SK-N-SH treated with all-trans-retinoic acid at 6 μM for 48 hours (cell line): ENCODE measurements around the gene CFAP74.

Experiments used
- ATAC-seq: fragments of 200-7000 bp; cut with Tn5 transposase; 3 replicates; pipeline ENCODE4 v1.9.1; 2020; ENCODE audit warnings: mild to moderate bottlenecking, moderate library complexity
- ARNTL ChIP-seq: fragments of 450-650 bp; formaldehyde crosslinking; IDR thresholded peaks from 2 replicates; pipeline ENCODE4 v1.5.0; 2020; ENCODE audit warnings: low read depth, mild to moderate bottlenecking, moderate library complexity, borderline replicate concordance
- BACH2 ChIP-seq: fragments of 250-450 bp; sonication (Bioruptor Pico); IDR thresholded peaks from 2 replicates; pipeline ENCODE4 v1.9.0; 2021; ENCODE audit warnings: mild to moderate bottlenecking, borderline replicate concordance
- CSDC2 ChIP-seq: fragments of 250-450 bp; sonication (Bioruptor Pico); IDR thresholded peaks from 2 replicates; pipeline ENCODE4 v1.5.0; 2020; ENCODE audit warnings: mild to moderate bottlenecking, moderate library complexity
- ESRRG ChIP-seq: fragments of 250-450 bp; sonication (Bioruptor Pico); IDR thresholded peaks from 2 replicates; pipeline ENCODE4 v1.6.1; 2021; ENCODE audit warnings: mild to moderate bottlenecking
- GLIS3 ChIP-seq: fragments of 250-450 bp; sonication (Bioruptor Pico); IDR thresholded peaks from 2 replicates; pipeline ENCODE4 v1.5.0; 2020; ENCODE audit warnings: mild to moderate bottlenecking, moderate library complexity
- RARB ChIP-seq: fragments of 250-450 bp; sonication (Bioruptor Pico); IDR thresholded peaks from 2 replicates; pipeline ENCODE4 v1.8.0; 2021; ENCODE audit warnings: mild to moderate bottlenecking, moderate library complexity
- TCF4 ChIP-seq: fragments of 250-450 bp; sonication (Bioruptor Pico); IDR thresholded peaks from 2 replicates; pipeline ENCODE4 v1.8.0; 2021; ENCODE audit warnings: mild to moderate bottlenecking, moderate library complexity, borderline replicate concordance
- TOX ChIP-seq: fragments of 250-450 bp; sonication (Bioruptor Pico); IDR thresholded peaks from 2 replicates; pipeline ENCODE4 v1.8.0; 2021; ENCODE audit warnings: mild to moderate bottlenecking, moderate library complexity, borderline replicate concordance
- ZC3H10 ChIP-seq: fragments of 250-450 bp; sonication (Bioruptor Pico); IDR thresholded peaks from 2 replicates; pipeline ENCODE4 v1.5.1; 2021; ENCODE audit warnings: mild to moderate bottlenecking, moderate library complexity
- ZFP3 ChIP-seq: fragments of 250-450 bp; sonication (Bioruptor Pico); IDR thresholded peaks from 2 replicates; pipeline ENCODE4 v1.5.0; 2020; ENCODE audit warnings: mild to moderate bottlenecking, moderate library complexity
- ZFP30 ChIP-seq: fragments of 450-650 bp; formaldehyde crosslinking; IDR thresholded peaks from 2 replicates; pipeline ENCODE4 v1.5.0; 2022; ENCODE audit warnings: mild to moderate bottlenecking, moderate library complexity
- ZNF565 ChIP-seq: fragments of 450-650 bp; formaldehyde crosslinking; conservative IDR thresholded peaks from 2 replicates; pipeline ENCODE4 v1.5.0; 2020; ENCODE audit warnings: low read depth, mild to moderate bottlenecking, moderate library complexity
- ZNF70 ChIP-seq: fragments of 450-650 bp; formaldehyde crosslinking; IDR thresholded peaks from 2 replicates; pipeline ENCODE4 v1.5.0; 2020; ENCODE audit warnings: mild to moderate bottlenecking, moderate library complexity
- ZNF8 ChIP-seq: fragments of 450-650 bp; formaldehyde crosslinking; IDR thresholded peaks from 2 replicates; pipeline ENCODE4 v1.5.0; 2020; ENCODE audit warnings: mild to moderate bottlenecking, moderate library complexity
- TF ChIP-seq, protein P1 (sequence below): fragments of 250-450 bp; sonication (Bioruptor Pico); IDR thresholded peaks from 2 replicates; pipeline ENCODE4 v1.5.1; 2020; ENCODE audit warnings: low read depth, mild to moderate bottlenecking, moderate library complexity
- TF ChIP-seq, protein P2 (sequence below): fragments of 250-450 bp; sonication (Bioruptor Pico); IDR thresholded peaks from 2 replicates; pipeline ENCODE4 v1.5.0; 2020; ENCODE audit warnings: mild to moderate bottlenecking, moderate library complexity
- TF ChIP-seq, protein P3 (sequence below): fragments of 250-450 bp; sonication (Bioruptor Pico); IDR thresholded peaks from 2 replicates; pipeline ENCODE4 v1.8.0; 2020; ENCODE audit warnings: mild to moderate bottlenecking, moderate library complexity, borderline replicate concordance
- TF ChIP-seq, protein P4 (sequence below): fragments of 250-450 bp; sonication (Bioruptor Pico); IDR thresholded peaks from 2 replicates; pipeline ENCODE4 v1.8.0; 2021; ENCODE audit warnings: low read depth, mild to moderate bottlenecking, moderate library complexity, borderline replicate concordance
- TF ChIP-seq, protein P5 (sequence below): fragments of 250-450 bp; sonication (Bioruptor Pico); IDR thresholded peaks from 2 replicates; pipeline ENCODE4 v1.5.1; 2021; ENCODE audit warnings: mild to moderate bottlenecking, moderate library complexity

The CFAP74 gene

DNA sequence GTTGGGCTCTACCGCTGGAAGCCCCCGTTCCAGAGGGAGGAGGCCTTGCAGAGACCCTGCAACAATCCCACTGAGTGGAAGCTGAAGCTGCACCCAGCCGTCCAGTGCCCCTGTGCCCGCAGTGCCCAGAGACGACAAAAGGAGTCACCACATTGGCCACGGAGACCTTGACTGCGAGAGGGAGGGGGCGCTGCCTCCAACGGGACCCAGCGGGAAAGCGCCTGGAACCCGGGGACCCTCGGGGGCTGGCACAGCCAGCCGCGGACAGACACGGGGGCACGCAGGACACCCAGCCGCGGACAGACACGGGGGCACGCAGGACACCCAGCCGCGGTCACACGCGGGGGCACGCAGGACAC, 22.5 kb downstream of the CFAP74 start:
- ATAC-seq: no peak

DNA sequence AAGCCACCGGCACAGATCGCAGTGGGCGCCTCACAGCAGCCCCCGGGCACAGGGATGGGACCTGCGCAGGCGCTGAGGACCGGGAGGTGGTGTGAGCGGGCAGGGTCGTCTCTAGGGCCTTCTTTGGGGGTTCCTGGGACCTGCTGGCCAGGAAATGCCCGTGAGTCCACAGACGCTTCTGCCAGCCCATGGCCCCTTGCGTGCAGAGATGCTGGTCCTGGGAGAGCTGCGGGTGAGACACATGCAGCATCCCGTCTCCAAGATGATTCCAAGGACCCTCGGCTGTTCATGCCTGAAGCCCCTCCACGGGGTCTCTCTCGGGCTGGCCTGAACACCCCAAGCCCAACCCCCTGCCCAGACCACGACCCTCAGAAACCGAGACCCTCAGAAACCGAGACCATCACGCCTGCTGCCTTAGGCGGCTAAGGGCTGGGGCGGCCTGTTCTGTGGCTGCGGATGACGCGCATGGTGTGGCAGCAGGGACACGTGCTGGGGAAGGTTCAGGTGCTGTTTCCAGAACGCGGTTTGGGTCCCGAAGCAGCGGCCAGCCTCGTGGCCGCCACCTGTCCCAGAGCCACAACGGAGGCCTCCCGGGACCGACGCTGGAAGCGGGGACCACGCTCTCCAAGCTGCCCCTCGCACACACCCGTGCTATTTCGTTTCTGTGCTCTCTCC, 23.0 kb downstream of the CFAP74 start:
- TF ChIP-seq GLIS3: no peak
- TF ChIP-seq, protein P1, sequence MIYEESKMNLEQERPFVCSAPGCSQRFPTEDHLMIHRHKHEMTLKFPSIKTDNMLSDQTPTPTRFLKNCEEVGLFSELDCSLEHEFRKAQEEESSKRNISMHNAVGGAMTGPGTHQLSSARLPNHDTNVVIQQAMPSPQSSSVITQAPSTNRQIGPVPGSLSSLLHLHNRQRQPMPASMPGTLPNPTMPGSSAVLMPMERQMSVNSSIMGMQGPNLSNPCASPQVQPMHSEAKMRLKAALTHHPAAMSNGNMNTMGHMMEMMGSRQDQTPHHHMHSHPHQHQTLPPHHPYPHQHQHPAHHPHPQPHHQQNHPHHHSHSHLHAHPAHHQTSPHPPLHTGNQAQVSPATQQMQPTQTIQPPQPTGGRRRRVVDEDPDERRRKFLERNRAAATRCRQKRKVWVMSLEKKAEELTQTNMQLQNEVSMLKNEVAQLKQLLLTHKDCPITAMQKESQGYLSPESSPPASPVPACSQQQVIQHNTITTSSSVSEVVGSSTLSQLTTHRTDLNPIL (CRISPR knock-in tag): no peak
- no peak for TF ChIP-seq TCF4
- TF ChIP-seq TOX: no peak
- TF ChIP-seq BACH2 (CRISPR knock-in tag): no peak
- no peak for TF ChIP-seq ESRRG (CRISPR knock-in tag)
- no peak for TF ChIP-seq ZFP3 (CRISPR knock-in tag)
- no peak for TF ChIP-seq ZNF70
- TF ChIP-seq, protein P2, sequence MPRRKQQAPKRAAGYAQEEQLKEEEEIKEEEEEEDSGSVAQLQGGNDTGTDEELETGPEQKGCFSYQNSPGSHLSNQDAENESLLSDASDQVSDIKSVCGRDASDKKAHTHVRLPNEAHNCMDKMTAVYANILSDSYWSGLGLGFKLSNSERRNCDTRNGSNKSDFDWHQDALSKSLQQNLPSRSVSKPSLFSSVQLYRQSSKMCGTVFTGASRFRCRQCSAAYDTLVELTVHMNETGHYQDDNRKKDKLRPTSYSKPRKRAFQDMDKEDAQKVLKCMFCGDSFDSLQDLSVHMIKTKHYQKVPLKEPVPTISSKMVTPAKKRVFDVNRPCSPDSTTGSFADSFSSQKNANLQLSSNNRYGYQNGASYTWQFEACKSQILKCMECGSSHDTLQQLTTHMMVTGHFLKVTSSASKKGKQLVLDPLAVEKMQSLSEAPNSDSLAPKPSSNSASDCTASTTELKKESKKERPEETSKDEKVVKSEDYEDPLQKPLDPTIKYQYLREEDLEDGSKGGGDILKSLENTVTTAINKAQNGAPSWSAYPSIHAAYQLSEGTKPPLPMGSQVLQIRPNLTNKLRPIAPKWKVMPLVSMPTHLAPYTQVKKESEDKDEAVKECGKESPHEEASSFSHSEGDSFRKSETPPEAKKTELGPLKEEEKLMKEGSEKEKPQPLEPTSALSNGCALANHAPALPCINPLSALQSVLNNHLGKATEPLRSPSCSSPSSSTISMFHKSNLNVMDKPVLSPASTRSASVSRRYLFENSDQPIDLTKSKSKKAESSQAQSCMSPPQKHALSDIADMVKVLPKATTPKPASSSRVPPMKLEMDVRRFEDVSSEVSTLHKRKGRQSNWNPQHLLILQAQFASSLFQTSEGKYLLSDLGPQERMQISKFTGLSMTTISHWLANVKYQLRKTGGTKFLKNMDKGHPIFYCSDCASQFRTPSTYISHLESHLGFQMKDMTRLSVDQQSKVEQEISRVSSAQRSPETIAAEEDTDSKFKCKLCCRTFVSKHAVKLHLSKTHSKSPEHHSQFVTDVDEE (CRISPR knock-in tag): no peak
- no peak for TF ChIP-seq ARNTL (CRISPR knock-in tag)

More for the DNA sequence above, 22.5 kb downstream of the CFAP74 start:
- TF ChIP-seq BACH2 (CRISPR knock-in tag): no peak
- TF ChIP-seq CSDC2: no peak
- TF ChIP-seq, protein P3, sequence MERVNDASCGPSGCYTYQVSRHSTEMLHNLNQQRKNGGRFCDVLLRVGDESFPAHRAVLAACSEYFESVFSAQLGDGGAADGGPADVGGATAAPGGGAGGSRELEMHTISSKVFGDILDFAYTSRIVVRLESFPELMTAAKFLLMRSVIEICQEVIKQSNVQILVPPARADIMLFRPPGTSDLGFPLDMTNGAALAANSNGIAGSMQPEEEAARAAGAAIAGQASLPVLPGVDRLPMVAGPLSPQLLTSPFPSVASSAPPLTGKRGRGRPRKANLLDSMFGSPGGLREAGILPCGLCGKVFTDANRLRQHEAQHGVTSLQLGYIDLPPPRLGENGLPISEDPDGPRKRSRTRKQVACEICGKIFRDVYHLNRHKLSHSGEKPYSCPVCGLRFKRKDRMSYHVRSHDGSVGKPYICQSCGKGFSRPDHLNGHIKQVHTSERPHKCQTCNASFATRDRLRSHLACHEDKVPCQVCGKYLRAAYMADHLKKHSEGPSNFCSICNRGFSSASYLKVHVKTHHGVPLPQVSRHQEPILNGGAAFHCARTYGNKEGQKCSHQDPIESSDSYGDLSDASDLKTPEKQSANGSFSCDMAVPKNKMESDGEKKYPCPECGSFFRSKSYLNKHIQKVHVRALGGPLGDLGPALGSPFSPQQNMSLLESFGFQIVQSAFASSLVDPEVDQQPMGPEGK (CRISPR knock-in tag): no peak
- TF ChIP-seq ZC3H10 (CRISPR knock-in tag): no peak
- TF ChIP-seq, protein P4, sequence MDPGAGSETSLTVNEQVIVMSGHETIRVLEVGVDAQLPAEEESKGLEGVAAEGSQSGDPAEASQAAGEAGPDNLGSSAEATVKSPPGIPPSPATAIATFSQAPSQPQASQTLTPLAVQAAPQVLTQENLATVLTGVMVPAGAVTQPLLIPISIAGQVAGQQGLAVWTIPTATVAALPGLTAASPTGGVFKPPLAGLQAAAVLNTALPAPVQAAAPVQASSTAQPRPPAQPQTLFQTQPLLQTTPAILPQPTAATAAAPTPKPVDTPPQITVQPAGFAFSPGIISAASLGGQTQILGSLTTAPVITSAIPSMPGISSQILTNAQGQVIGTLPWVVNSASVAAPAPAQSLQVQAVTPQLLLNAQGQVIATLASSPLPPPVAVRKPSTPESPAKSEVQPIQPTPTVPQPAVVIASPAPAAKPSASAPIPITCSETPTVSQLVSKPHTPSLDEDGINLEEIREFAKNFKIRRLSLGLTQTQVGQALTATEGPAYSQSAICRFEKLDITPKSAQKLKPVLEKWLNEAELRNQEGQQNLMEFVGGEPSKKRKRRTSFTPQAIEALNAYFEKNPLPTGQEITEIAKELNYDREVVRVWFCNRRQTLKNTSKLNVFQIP (CRISPR knock-in tag): no peak
- no peak for TF ChIP-seq RARB (CRISPR knock-in tag)
- no peak for TF ChIP-seq TOX
- no peak for TF ChIP-seq ZNF565 (CRISPR knock-in tag)
- TF ChIP-seq ESRRG (CRISPR knock-in tag): no peak
- no peak for TF ChIP-seq GLIS3
- TF ChIP-seq, protein P5, sequence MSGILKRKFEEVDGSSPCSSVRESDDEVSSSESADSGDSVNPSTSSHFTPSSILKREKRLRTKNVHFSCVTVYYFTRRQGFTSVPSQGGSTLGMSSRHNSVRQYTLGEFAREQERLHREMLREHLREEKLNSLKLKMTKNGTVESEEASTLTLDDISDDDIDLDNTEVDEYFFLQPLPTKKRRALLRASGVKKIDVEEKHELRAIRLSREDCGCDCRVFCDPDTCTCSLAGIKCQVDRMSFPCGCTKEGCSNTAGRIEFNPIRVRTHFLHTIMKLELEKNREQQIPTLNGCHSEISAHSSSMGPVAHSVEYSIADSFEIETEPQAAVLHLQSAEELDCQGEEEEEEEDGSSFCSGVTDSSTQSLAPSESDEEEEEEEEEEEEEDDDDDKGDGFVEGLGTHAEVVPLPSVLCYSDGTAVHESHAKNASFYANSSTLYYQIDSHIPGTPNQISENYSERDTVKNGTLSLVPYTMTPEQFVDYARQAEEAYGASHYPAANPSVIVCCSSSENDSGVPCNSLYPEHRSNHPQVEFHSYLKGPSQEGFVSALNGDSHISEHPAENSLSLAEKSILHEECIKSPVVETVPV (CRISPR knock-in tag): no peak
- no peak for TF ChIP-seq ZNF8 (CRISPR knock-in tag)
- TF ChIP-seq ARNTL (CRISPR knock-in tag): no peak
- no peak for TF ChIP-seq ZFP3 (CRISPR knock-in tag)
- TF ChIP-seq ZFP30 (CRISPR knock-in tag): no peak
- TF ChIP-seq TCF4: no peak
- TF ChIP-seq, protein P2 (CRISPR knock-in tag): no peak

More for the DNA sequence above, 23.0 kb downstream of the CFAP74 start:
- ATAC-seq: no peak
